ENCODE results near the gene SLC6A1.

DNA sequence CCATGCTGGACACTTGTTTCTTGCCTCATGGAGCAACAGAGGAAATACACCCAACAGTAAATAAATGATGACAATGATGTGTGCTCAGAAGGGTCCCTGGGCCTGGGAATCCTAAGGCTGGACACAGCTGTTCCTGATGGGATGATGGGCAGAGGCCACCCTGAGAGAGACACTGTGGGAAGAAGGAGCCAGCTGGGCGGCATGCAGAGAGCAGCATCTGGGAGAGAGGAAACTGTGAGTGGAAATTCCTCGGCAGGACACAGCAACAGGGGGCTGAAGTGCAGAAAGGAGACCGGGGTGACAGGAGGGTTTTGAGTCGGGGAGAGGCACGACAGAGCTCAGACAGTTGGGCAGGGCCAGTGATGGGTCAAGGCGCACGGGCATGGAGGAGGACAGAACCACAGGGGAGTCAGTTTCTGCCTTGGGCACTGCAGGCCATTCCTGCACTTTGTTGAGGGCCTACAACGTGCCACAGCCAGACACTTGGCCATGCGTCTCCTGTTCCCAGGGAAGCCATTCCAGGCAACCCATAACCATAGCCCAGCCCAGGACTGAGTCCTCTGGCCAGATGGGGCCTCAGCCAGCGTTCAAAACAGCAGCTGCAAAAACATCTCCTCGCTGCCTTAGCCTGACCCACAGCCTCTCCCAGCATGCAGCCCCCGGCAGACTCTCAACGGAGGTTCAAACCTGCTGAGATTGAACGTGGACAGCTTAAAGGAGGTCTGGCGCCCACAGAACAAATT lies 36.7 kb upstream of the SLC6A1 start:
- TF ChIP-seq, protein P1, sequence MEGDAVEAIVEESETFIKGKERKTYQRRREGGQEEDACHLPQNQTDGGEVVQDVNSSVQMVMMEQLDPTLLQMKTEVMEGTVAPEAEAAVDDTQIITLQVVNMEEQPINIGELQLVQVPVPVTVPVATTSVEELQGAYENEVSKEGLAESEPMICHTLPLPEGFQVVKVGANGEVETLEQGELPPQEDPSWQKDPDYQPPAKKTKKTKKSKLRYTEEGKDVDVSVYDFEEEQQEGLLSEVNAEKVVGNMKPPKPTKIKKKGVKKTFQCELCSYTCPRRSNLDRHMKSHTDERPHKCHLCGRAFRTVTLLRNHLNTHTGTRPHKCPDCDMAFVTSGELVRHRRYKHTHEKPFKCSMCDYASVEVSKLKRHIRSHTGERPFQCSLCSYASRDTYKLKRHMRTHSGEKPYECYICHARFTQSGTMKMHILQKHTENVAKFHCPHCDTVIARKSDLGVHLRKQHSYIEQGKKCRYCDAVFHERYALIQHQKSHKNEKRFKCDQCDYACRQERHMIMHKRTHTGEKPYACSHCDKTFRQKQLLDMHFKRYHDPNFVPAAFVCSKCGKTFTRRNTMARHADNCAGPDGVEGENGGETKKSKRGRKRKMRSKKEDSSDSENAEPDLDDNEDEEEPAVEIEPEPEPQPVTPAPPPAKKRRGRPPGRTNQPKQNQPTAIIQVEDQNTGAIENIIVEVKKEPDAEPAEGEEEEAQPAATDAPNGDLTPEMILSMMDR (IDR thresholded peaks at IDR 0.05; ENCODE audit: insufficient read depth, low read length): no peak
- no peak for TF ChIP-seq GABPA (IDR thresholded peaks at IDR 0.05; ENCODE audit: low read depth)
- TF ChIP-seq, protein P2, sequence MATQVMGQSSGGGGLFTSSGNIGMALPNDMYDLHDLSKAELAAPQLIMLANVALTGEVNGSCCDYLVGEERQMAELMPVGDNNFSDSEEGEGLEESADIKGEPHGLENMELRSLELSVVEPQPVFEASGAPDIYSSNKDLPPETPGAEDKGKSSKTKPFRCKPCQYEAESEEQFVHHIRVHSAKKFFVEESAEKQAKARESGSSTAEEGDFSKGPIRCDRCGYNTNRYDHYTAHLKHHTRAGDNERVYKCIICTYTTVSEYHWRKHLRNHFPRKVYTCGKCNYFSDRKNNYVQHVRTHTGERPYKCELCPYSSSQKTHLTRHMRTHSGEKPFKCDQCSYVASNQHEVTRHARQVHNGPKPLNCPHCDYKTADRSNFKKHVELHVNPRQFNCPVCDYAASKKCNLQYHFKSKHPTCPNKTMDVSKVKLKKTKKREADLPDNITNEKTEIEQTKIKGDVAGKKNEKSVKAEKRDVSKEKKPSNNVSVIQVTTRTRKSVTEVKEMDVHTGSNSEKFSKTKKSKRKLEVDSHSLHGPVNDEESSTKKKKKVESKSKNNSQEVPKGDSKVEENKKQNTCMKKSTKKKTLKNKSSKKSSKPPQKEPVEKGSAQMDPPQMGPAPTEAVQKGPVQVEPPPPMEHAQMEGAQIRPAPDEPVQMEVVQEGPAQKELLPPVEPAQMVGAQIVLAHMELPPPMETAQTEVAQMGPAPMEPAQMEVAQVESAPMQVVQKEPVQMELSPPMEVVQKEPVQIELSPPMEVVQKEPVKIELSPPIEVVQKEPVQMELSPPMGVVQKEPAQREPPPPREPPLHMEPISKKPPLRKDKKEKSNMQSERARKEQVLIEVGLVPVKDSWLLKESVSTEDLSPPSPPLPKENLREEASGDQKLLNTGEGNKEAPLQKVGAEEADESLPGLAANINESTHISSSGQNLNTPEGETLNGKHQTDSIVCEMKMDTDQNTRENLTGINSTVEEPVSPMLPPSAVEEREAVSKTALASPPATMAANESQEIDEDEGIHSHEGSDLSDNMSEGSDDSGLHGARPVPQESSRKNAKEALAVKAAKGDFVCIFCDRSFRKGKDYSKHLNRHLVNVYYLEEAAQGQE (IDR thresholded peaks at IDR 0.05; ENCODE audit: insufficient replicate concordance, low read depth): no peak

Measured in HL-60 (cell line).